ENCODE results near the gene SLC9A9. TPM values are rescaled to one million over a fixed set of nuclear protein-coding genes. Genes with fewer than 3 reads are reported as not detected.

SLC9A9 gene
- total and polyA plus RNA-seq, 2 of the 8 experiments (the other 6 are each of a cell fraction or from before 2014, with no cell fraction given), result 0.48 to 1.1 TPM

DNA sequence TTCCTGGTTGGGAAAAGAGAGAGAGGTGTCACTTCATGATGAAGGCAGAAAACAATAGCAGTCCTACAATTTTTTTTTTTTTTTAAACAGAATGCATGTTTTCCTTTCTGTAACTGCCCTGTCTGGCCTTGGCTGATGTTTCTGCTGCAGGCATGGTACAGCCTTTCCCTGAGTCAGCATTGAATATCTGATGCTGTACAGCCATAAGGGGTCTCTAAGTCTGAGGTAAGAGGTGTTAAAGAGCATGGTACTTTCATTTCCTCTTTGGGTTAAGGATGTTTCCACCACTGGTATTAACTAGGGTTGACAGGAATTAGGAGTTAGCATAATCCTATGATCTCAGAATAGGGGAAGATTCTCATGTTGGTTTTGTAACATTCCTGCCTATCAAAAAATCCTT lies 581.3 kb downstream of the SLC9A9 start:
- Histone ChIP-seq H2AFZ (ENCODE audit: low read length) (no peak overlapping the region), H4K5ac (ENCODE audit: insufficient read length, low read depth, low read length) (no peak overlapping the region), H2AK5ac (ENCODE audit: low read depth, low read length) (no peak overlapping the region), H3K18ac (ENCODE audit: extremely low read depth, low read length) (no peak overlapping the region), H3K36me3 (ENCODE audit: control insufficient read depth in 2 of 4, insufficient read depth in 4 of 4, low read length in 3 of 4) (no peaks in the 10 kb centered on the region), H4K8ac (ENCODE audit: extremely low read depth, insufficient read depth, low read length) (no peak overlapping the region), H2BK5ac (ENCODE audit: low read depth, low read length) (no peak overlapping the region), H3K79me1 (ENCODE audit: low read depth, low read length) (no peaks in the 10 kb centered on the region), H3K27me3 (replicated peaks in 1 of 4; ENCODE audit: control insufficient read depth in 3 of 4, extremely low read depth in 1 of 4, insufficient read depth in 3 of 4, low read length in 3 of 4) (no peaks in the 10 kb centered on the region), H3K27ac (ENCODE audit: low read depth, low read length) (no peak overlapping the region), H3K79me2 (ENCODE audit: control insufficient read depth in 1 of 2, insufficient read depth in 2 of 2, low read length in 2 of 2) (no peaks in the 10 kb centered on the region), H3K4ac (replicated peaks; ENCODE audit: insufficient read length, low read depth, low read length) (no peak overlapping the region), H3K9ac (replicated peaks in 1 of 4; ENCODE audit: extremely low read depth in 1 of 4, low read depth in 3 of 4, low read length in 3 of 4) (no peak overlapping the region), H2BK120ac (replicated peaks; ENCODE audit: low read depth, low read length) (no peak overlapping the region), H2BK15ac (ENCODE audit: low read length) (no peak overlapping the region), H3K23me2 (ENCODE audit: low read depth, low read length) (no peaks in the 10 kb centered on the region), H3K56ac (replicated peaks; ENCODE audit: insufficient read length, low read depth, low read length) (no peak overlapping the region), H4K20me1 (replicated peaks in 1 of 2; ENCODE audit: control insufficient read depth in 1 of 2, insufficient read depth in 2 of 2, low read length in 2 of 2) (no peaks in the 10 kb centered on the region), H4K91ac (replicated peaks; ENCODE audit: insufficient read length, low read length) (no peak overlapping the region), H3K23ac (ENCODE audit: insufficient read length) (no peak overlapping the region), H2BK12ac (ENCODE audit: low read depth, low read length) (no peak overlapping the region), H2BK20ac (ENCODE audit: low read length) (no peak overlapping the region), H3K9me3 (ENCODE audit: insufficient read depth in 2 of 2, low read depth in 1 of 2, low read length in 1 of 2) (no peaks in the 10 kb centered on the region), H3K4me1 (replicated peaks in 1 of 4; ENCODE audit: control insufficient read depth in 3 of 4, insufficient read depth in 4 of 4, low read length in 3 of 4) (no peaks in the 10 kb centered on the region), H3K4me2 (ENCODE audit: insufficient read depth in 1 of 2, low read depth in 2 of 2, low read length in 2 of 2) (no peak overlapping the region), H3K14ac (ENCODE audit: insufficient read length) (no peak overlapping the region), H3K4me3 (ENCODE audit: extremely low read depth in 1 of 4, insufficient read depth in 2 of 4, low read depth in 3 of 4, low read length in 4 of 4) (no peak overlapping the region)
- DNase-seq (ENCODE audit: low read depth in 1 of 2, low spot score in 2 of 2) (no peak), FAIRE-seq (no peak)
- ChIA-PET CTCF (ENCODE audit: partially characterized antibody) (no interaction called here), POLR2A (ENCODE audit: partially characterized antibody) (no interaction called here)
- TF ChIP-seq CREB1 (IDR thresholded peaks at IDR 0.05) (no peak), EP300 (IDR thresholded peaks at IDR 0.05; ENCODE audit: borderline replicate concordance in 1 of 2, low read depth in 2 of 2, low read length in 2 of 2) (no peak), ZNF274 (IDR thresholded peaks at IDR 0.05; ENCODE audit: borderline replicate concordance, extremely low read depth, low read length) (no peak), TCF12 (IDR thresholded peaks at IDR 0.05; ENCODE audit: low read depth, low read length) (no peak)
- TF ChIP-seq, protein P1, sequence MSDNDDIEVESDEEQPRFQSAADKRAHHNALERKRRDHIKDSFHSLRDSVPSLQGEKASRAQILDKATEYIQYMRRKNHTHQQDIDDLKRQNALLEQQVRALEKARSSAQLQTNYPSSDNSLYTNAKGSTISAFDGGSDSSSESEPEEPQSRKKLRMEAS (IDR thresholded peaks at IDR 0.05), result no peak
